Pancreas (tissue), 10 donors: Measurements from ENCODE around the gene MAPKAP1. TPM values are rescaled to one million over a fixed set of nuclear protein-coding genes. Genes with fewer than 3 reads are reported as not detected.

ENCODE experiments used
- ATAC-seq, 4 donors: fragments of 200-7000 bp; cut with Tn5 transposase; one replicate each; pipeline versions ENCODE4 v1.8.0 to v1.9.1; 2020; ENCODE audit warnings: mild to moderate bottlenecking in 4 of 4, moderate library complexity in 4 of 4
- DNase-seq, 6 donors: peaks; one replicate each; pipeline ENCODE4 v3.0.0-alpha.2; 2020
- FAIRE-seq: peaks from 2 replicates; lab custom pipeline; 2012; peaks lifted over from hg19 to GRCh38; lab: Jason Lieb, UNC
- H3K27ac ChIP-seq, 4 donors: fragments of 200-600 bp; sonication (generic); 1 replicate in 3 of 4; 2 replicates in 1 of 4; pipeline versions ENCODE4 v1.5.0 to v1.8.0; 2020
- H3K27me3 ChIP-seq, 4 donors: fragments of 200-600 bp; one replicate each; pipeline ENCODE4 v1.8.0; 2021
- H3K36me3 ChIP-seq, 3 donors: fragments of 200-600 bp; sonication (generic) in 1 of 3; one replicate each; pipeline versions ENCODE4 v1.5.0 to v1.8.0; 2020 to 2021
- H3K4me1 ChIP-seq, 3 donors: fragments of 200-600 bp; one replicate each; pipeline ENCODE4 v1.8.0; 2021
- H3K4me3 ChIP-seq, 4 donors: fragments of 200-600 bp; sonication (generic) in 2 of 4; one replicate each; pipeline versions ENCODE4 v1.5.0 to v1.8.0; 2020 to 2021
- H3K9me3 ChIP-seq, 4 donors: fragments of 200-600 bp; one replicate each; pipeline ENCODE4 v1.8.0; 2021
- CTCF ChIP-seq, 4 donors: fragments of 200-600 bp; sonication (generic) in 3 of 4; IDR thresholded peaks; one replicate each; pipeline versions ENCODE4 v1.5.0 to v1.8.0; 2021; ENCODE audit warnings: antibody characterized with exemption in 4 of 4
- WGBS, 2 donors: extraction: QIAGEN DNeasy Blood & Tissue Kit; methylation state at CpG; one replicate each; pipeline ENCODE4 v1.1.7; 2013; 5-methylcytosine and 5-hydroxymethylcytosine counted together
- intact Hi-C, 3 donors: fragments of 100-400 bp; cut with DNase I; formaldehyde crosslinking; loops; one replicate each; pipeline versions ENCODE4 v1.11.1 to v1.14.2; 2022
- polyA plus RNA-seq, 2 donors: library from polyadenylated mRNA; stranded (reverse); fragments of 200-250 nt; gene quantifications; one replicate each; pipeline ENCODE4 v1.2.3, GENCODE V29; 2013
- total RNA-seq, 6 donors: library from RNA; stranded (reverse); fragmentation: NEBNext Ultra II Directional in 4 of 6; extraction: Animal tissue kit (Norgen Biotek cat#: 25700) in 4 of 6; gene quantifications; one replicate each; pipeline versions ENCODE4 v1.2.1 to v1.2.4, GENCODE V29; 2021 to 2023
- donor health status: healthy with polysubstance abuse.
- donor health status: DM: no; HTN: no; CAD: no; lungs with moderate emphysema.
- donor health status: DM: no; HTN: no; CAD: no.
- donor health status: control.
- donor health status: control.
- donor health status: Bipolar disorder and iron deficiency.
- donor health status: DM: yes; HTN: yes; CAD: no.
- donor health status: DM: no; HTN: no; CAD: no.
- donor health status: DM: no; HTN: no; CAD: no.
- donor health status: DM: yes; HTN: yes; CAD: no.

MAPKAP1 gene
- total and polyA plus RNA-seq, 8 donors: 18.7 to 42.0 (median 30.4) TPM

GRCh38 chr9:125434986-125435775 is 271.8 kb downstream of the MAPKAP1 start:
- no peak for FAIRE-seq
- no peak for ATAC-seq
- intact Hi-C loops: no loop called here

GRCh38 chr9:125433461-125434011 is 273.5 kb downstream of the MAPKAP1 start:
- no peaks in the 10 kb centered on the region for H3K9me3 ChIP-seq
- peak in 1 of 6 donors; percentile 31 for DNase-seq
- H3K27ac ChIP-seq: no peak overlapping the region
- no peak overlapping the region for H3K4me3 ChIP-seq
- FAIRE-seq: no peak
- no peaks in the 10 kb centered on the region for H3K27me3 ChIP-seq
- TF ChIP-seq CTCF (IDR thresholded peaks at IDR 0.05): no peak
- H3K36me3 ChIP-seq: peaks cover 0 to 3% (median 0%) of the 10 kb centered on the region in 3 donors
- H3K4me1 ChIP-seq: no peaks in the 10 kb centered on the region
- 44 to 46% methylated on average over 15 of the region's 15 CpGs for WGBS, 2 donors
- ATAC-seq: no peak
- intact Hi-C loops: no loop called here

More at GRCh38 chr9:125434986-125435775, 271.8 kb downstream of the MAPKAP1 start:
- WGBS, 2 donors: 82 to 84% methylated on average over 16 of the region's 16 CpGs
- peak in 1 of 6 donors; percentile 52 for DNase-seq
- Histone ChIP-seq H3K27ac (no peak overlapping the region), H3K36me3 (peaks cover 0 to 14% (median 0%) of the 10 kb centered on the region in 3 donors), H3K9me3 (no peaks in the 10 kb centered on the region), H3K4me3 (no peak overlapping the region), H3K27me3 (no peaks in the 10 kb centered on the region), H3K4me1 (no peaks in the 10 kb centered on the region)
- no peak for TF ChIP-seq CTCF (IDR thresholded peaks at IDR 0.05)

- no peak overlapping the region for H3K27ac ChIP-seq
- no peak for TF ChIP-seq CTCF (IDR thresholded peaks at IDR 0.05)
- FAIRE-seq (no peak), DNase-seq (peak in 1 of 6 donors; percentile 21), ATAC-seq (no peak)
- H3K4me1 ChIP-seq: no peaks in the 10 kb centered on the region
- H3K9me3 ChIP-seq: no peaks in the 10 kb centered on the region
- no peaks in the 10 kb centered on the region for H3K36me3 ChIP-seq
- H3K4me3 ChIP-seq: no peak overlapping the region
- intact Hi-C loops: no loop called here
- no peaks in the 10 kb centered on the region for H3K27me3 ChIP-seq
- 83 to 89% methylated on average over 14 of the region's 14 CpGs for WGBS, 2 donors
Observed at GRCh38 chr9:125432715-125433385, 274.2 kb downstream of the MAPKAP1 start.

- 61 to 66% methylated on average over 12 of the region's 12 CpGs for WGBS, 2 donors
- H3K9me3 ChIP-seq: no peaks in the 10 kb centered on the region
- H3K27ac ChIP-seq: no peak overlapping the region
- ATAC-seq (no peak), FAIRE-seq (no peak), DNase-seq (peak in 2 of 6 donors; percentile 48 to 55)
- TF ChIP-seq CTCF (IDR thresholded peaks at IDR 0.05): no peak
- intact Hi-C loops: no loop called here
- no peaks in the 10 kb centered on the region for H3K36me3 ChIP-seq
- no peaks in the 10 kb centered on the region for H3K27me3 ChIP-seq
- no peaks in the 10 kb centered on the region for H3K4me1 ChIP-seq
- no peak overlapping the region for H3K4me3 ChIP-seq
Observed at GRCh38 chr9:125431741-125432271, 275.2 kb downstream of the MAPKAP1 start.
